Measurements from ENCODE around the gene DGKI.

DNA sequence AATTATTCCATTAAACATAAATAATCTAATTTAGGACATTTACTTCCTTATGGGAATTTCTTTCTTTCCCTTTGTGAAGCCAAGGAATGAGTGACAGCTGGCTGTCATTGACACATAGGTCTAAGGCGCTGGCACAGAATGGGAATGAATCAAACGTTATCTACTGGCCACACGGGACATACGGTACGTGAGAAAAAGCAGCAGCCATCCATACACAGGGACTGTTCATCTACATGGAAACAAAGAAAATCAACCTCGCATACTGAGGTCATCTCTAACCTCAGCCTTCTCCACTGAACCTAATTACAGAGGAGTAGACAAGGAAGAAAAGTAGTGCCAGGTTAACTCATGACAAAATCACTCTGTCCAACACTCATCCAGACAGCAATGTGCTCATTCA lies 376.9 kb downstream of the DGKI start:
- TF ChIP-seq POLR2A (IDR thresholded peaks at IDR 0.05) (no peak), EP300 (IDR thresholded peaks at IDR 0.05) (no peak)
- TF ChIP-seq, protein P1, sequence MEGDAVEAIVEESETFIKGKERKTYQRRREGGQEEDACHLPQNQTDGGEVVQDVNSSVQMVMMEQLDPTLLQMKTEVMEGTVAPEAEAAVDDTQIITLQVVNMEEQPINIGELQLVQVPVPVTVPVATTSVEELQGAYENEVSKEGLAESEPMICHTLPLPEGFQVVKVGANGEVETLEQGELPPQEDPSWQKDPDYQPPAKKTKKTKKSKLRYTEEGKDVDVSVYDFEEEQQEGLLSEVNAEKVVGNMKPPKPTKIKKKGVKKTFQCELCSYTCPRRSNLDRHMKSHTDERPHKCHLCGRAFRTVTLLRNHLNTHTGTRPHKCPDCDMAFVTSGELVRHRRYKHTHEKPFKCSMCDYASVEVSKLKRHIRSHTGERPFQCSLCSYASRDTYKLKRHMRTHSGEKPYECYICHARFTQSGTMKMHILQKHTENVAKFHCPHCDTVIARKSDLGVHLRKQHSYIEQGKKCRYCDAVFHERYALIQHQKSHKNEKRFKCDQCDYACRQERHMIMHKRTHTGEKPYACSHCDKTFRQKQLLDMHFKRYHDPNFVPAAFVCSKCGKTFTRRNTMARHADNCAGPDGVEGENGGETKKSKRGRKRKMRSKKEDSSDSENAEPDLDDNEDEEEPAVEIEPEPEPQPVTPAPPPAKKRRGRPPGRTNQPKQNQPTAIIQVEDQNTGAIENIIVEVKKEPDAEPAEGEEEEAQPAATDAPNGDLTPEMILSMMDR (IDR thresholded peaks at IDR 0.05): no peak

All from suprapubic skin (tissue), 3 donors.